Liver (tissue), 9 donors: ENCODE results near the gene CAPN15. TPM values are rescaled to one million over a fixed set of nuclear protein-coding genes. Genes with fewer than 3 reads are reported as not detected.

ENCODE experiments used
- DNase-seq: peaks from one replicate; pipeline ENCODE4 v3.0.0-alpha.2; 2017; ENCODE audit warnings: low spot score
- H3K27ac ChIP-seq, 2 donors: one replicate each; pipeline ENCODE4 v1.7.0; 2013; ENCODE audit warnings: inconsistent platforms in 2 of 2, low read length in 2 of 2, control low read depth in 1 of 2, low read depth in 1 of 2, mild to moderate bottlenecking in 1 of 2
- H3K27me3 ChIP-seq, 4 donors: one replicate each; pipeline versions ENCODE4 v1.6.1 to v1.7.0; 2013; ENCODE audit warnings: low read length in 3 of 4, inconsistent platforms in 1 of 4, mild to moderate bottlenecking in 1 of 4, moderate library complexity in 1 of 4; ENCODE audit not compliant: control insufficient read depth in 4 of 4, insufficient read depth in 4 of 4
- H3K36me3 ChIP-seq, 4 donors: one replicate each; pipeline versions ENCODE4 v1.6.1 to v1.7.0; 2013; ENCODE audit warnings: low read length in 3 of 4, mild to moderate bottlenecking in 3 of 4, low read depth in 1 of 4, moderate library complexity in 1 of 4; ENCODE audit not compliant: control insufficient read depth in 4 of 4, insufficient read depth in 3 of 4
- H3K4me1 ChIP-seq, 4 donors: one replicate each; pipeline versions ENCODE4 v1.6.1 to v1.7.0; 2013; ENCODE audit warnings: low read length in 3 of 4, mild to moderate bottlenecking in 3 of 4, moderate library complexity in 1 of 4; ENCODE audit not compliant: control insufficient read depth in 4 of 4, insufficient read depth in 4 of 4
- H3K4me3 ChIP-seq, 3 donors: one replicate each; pipeline versions ENCODE4 v1.6.1 to v1.7.0; 2013; ENCODE audit warnings: low read length in 3 of 3, control low read depth in 1 of 3, low read depth in 1 of 3, mild to moderate bottlenecking in 1 of 3
- H3K9ac ChIP-seq, 2 donors: one replicate each; pipeline ENCODE4 v1.7.0; 2013; ENCODE audit warnings: low read length in 2 of 2, mild to moderate bottlenecking in 2 of 2, moderate library complexity in 2 of 2, control low read depth in 1 of 2, low read depth in 1 of 2
- H3K9me3 ChIP-seq, 4 donors: one replicate each; pipeline versions ENCODE4 v1.6.1 to v1.7.0; 2013; ENCODE audit warnings: low read length in 3 of 4; ENCODE audit not compliant: control insufficient read depth in 4 of 4
- EGR1 ChIP-seq, 2 donors: IDR thresholded peaks; 2 replicates each; pipeline ENCODE4 v1.6.1; 2016 to 2018; ENCODE audit warnings: antibody characterized with exemption in 2 of 2, low read depth in 2 of 2
- FOXA1 ChIP-seq: IDR thresholded peaks from 2 replicates; pipeline ENCODE4 v1.6.1; 2016; ENCODE audit warnings: antibody characterized with exemption
- FOXA2 ChIP-seq: IDR thresholded peaks from 2 replicates; pipeline ENCODE4 v1.6.1; 2016; ENCODE audit warnings: antibody characterized with exemption
- GABPA ChIP-seq, 2 donors: IDR thresholded peaks in 1 of 2; conservative IDR thresholded peaks in 1 of 2; 2 replicates each; pipeline ENCODE4 v1.6.1; 2016; ENCODE audit warnings: antibody characterized with exemption in 2 of 2, mild to moderate bottlenecking in 1 of 2, moderate library complexity in 1 of 2
- HNF4A ChIP-seq, 2 donors: conservative IDR thresholded peaks; 2 replicates each; pipeline ENCODE4 v1.6.1; 2016; ENCODE audit warnings: antibody characterized with exemption in 2 of 2, mild to moderate bottlenecking in 2 of 2
- HNF4G ChIP-seq: IDR thresholded peaks from 2 replicates; pipeline ENCODE4 v1.6.1; 2016; ENCODE audit warnings: antibody characterized with exemption
- JUND ChIP-seq, 2 donors: IDR thresholded peaks; 2 replicates each; pipeline ENCODE4 v1.6.1; 2016; ENCODE audit warnings: antibody characterized with exemption in 2 of 2
- NR2F2 ChIP-seq: IDR thresholded peaks from 2 replicates; pipeline ENCODE4 v1.6.1; 2016; ENCODE audit warnings: antibody characterized with exemption
- RAD21 ChIP-seq, 2 donors: IDR thresholded peaks; 2 replicates each; pipeline ENCODE4 v1.6.1; 2016; ENCODE audit warnings: antibody characterized with exemption in 2 of 2, mild to moderate bottlenecking in 2 of 2
- RXRA ChIP-seq, 2 donors: IDR thresholded peaks; 2 replicates each; pipeline ENCODE4 v1.6.1; 2017 to 2018; ENCODE audit warnings: antibody characterized with exemption in 2 of 2, mild to moderate bottlenecking in 1 of 2
- SP1 ChIP-seq: IDR thresholded peaks from 2 replicates; pipeline ENCODE4 v1.6.1; 2018; ENCODE audit warnings: antibody characterized with exemption, mild to moderate bottlenecking
- TAF1 ChIP-seq: conservative IDR thresholded peaks from 2 replicates; pipeline ENCODE4 v1.6.1; 2016; ENCODE audit warnings: antibody characterized with exemption, mild to moderate bottlenecking
- YY1 ChIP-seq: IDR thresholded peaks from 2 replicates; pipeline ENCODE4 v1.6.1; 2016; ENCODE audit warnings: antibody characterized with exemption, mild to moderate bottlenecking
- WGBS: extraction: QIAGEN DNeasy Blood & Tissue Kit; methylation state at CpG from one replicate; pipeline ENCODE4 v1.1.7; 2013; 5-methylcytosine and 5-hydroxymethylcytosine counted together
- polyA plus RNA-seq, 2 donors: library from polyadenylated mRNA; stranded (reverse) in 1 of 2; unstranded in 1 of 2; fragments of 200-250 nt in 1 of 2; fragments of >200 nt in 1 of 2; fragmentation: Nextera tagmentation in 1 of 2; extraction: Ambion mirVana in 1 of 2; gene quantifications; one replicate each; pipeline versions ENCODE4 v1.2.1 to v1.2.3, GENCODE V29; 2013 to 2015
- total RNA-seq, 2 donors: library from RNA; depleted of rRNA; stranded (reverse); fragments of >200 nt; gene quantifications; one replicate each; pipeline ENCODE4 v1.2.3, GENCODE V29; 2014
- TF ChIP-seq, protein P1 (sequence below): fragments of 150-350 bp; IDR thresholded peaks from 2 replicates; pipeline ENCODE4 v1.5.1; 2017; ENCODE audit warnings: improper control_type of control experiment, low read depth, low read length; ENCODE audit not compliant: missing input control
- TF ChIP-seq, protein P2 (sequence below): IDR thresholded peaks from 2 replicates; pipeline ENCODE4 v1.6.1; 2016; ENCODE audit warnings: antibody characterized with exemption, mild to moderate bottlenecking
- TF ChIP-seq, protein P3 (sequence below): IDR thresholded peaks from 2 replicates; pipeline ENCODE4 v1.6.1; 2016; ENCODE audit warnings: antibody characterized with exemption
- TF ChIP-seq, protein P4 (sequence below): IDR thresholded peaks from 2 replicates; pipeline ENCODE4 v1.6.1; 2016; ENCODE audit warnings: antibody characterized with exemption
- TF ChIP-seq, protein P5 (sequence below): IDR thresholded peaks from 2 replicates; pipeline ENCODE4 v1.6.1; 2016; ENCODE audit warnings: antibody characterized with exemption
- donor health status: healthy.
- donor health status: healthy.
- donor health status: healthy.
- donor health status: healthy.
- donor health status: healthy.

CAPN15 gene
- total and polyA plus RNA-seq, 4 donors = 5.9 to 37.2 (median 21.6) TPM

DNA sequence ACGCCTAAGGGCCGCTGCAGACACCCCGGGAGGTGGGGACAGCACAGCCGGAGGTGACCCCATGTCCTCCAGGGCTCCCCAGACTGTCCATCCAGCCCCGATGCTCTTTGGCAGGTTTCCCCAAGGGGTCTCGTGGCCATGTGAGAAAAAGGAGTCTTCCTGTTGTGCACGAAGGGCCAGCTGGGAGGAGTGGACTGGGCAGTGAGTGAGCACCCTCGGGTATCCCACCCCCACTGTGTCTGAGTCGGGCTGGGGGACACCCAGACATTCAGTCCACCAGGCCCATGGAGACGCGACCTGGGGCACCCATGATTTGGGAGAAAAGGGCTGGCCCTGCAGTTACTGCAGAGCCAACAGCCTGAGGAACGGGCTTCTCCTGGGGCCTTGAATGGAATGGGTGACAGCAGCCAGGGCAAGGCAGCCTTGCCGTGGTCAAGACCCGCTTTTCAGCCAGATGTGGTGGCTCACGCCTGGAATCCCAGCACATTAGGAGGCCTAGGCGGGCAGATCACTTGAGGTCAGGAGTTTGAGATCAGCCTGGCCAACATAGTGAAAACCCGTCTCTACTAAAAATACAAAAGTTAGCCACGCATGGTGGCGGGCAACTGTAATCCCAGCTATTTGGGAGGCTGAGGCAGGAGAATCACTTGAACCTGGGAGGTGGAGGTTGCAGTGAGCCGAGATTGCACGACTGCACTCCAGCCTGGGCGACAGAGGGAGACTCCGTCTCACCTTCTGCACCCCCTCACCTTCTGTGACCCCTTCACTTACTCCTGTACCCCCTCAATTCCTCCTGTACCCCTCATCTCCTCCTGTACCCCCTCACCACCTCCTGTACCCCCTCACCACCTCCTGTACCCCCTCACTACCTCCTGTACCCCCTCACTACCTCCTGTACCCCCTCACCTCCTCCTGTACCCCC is 24.1 kb upstream of the CAPN15 start:
- no peak for DNase-seq
- peak overlapping the region; percentile 78 to 94 for H3K9ac ChIP-seq
- H3K36me3 ChIP-seq = peaks cover 0 to 18% (median 1%) of the 10 kb centered on the region in 4 donors

More for the DNA sequence above, 24.1 kb upstream of the CAPN15 start:
- H3K27ac ChIP-seq = peak overlapping the region; percentile 80 to 85
- H3K27me3 ChIP-seq = no peaks in the 10 kb centered on the region
- H3K4me3 ChIP-seq = peak overlapping the region; percentile 43 to 79 (median 75)
- 58% methylated on average over 23 of the region's 23 CpGs for WGBS
- TF ChIP-seq, protein P1, sequence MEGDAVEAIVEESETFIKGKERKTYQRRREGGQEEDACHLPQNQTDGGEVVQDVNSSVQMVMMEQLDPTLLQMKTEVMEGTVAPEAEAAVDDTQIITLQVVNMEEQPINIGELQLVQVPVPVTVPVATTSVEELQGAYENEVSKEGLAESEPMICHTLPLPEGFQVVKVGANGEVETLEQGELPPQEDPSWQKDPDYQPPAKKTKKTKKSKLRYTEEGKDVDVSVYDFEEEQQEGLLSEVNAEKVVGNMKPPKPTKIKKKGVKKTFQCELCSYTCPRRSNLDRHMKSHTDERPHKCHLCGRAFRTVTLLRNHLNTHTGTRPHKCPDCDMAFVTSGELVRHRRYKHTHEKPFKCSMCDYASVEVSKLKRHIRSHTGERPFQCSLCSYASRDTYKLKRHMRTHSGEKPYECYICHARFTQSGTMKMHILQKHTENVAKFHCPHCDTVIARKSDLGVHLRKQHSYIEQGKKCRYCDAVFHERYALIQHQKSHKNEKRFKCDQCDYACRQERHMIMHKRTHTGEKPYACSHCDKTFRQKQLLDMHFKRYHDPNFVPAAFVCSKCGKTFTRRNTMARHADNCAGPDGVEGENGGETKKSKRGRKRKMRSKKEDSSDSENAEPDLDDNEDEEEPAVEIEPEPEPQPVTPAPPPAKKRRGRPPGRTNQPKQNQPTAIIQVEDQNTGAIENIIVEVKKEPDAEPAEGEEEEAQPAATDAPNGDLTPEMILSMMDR = no peak
- TF ChIP-seq, protein P2, sequence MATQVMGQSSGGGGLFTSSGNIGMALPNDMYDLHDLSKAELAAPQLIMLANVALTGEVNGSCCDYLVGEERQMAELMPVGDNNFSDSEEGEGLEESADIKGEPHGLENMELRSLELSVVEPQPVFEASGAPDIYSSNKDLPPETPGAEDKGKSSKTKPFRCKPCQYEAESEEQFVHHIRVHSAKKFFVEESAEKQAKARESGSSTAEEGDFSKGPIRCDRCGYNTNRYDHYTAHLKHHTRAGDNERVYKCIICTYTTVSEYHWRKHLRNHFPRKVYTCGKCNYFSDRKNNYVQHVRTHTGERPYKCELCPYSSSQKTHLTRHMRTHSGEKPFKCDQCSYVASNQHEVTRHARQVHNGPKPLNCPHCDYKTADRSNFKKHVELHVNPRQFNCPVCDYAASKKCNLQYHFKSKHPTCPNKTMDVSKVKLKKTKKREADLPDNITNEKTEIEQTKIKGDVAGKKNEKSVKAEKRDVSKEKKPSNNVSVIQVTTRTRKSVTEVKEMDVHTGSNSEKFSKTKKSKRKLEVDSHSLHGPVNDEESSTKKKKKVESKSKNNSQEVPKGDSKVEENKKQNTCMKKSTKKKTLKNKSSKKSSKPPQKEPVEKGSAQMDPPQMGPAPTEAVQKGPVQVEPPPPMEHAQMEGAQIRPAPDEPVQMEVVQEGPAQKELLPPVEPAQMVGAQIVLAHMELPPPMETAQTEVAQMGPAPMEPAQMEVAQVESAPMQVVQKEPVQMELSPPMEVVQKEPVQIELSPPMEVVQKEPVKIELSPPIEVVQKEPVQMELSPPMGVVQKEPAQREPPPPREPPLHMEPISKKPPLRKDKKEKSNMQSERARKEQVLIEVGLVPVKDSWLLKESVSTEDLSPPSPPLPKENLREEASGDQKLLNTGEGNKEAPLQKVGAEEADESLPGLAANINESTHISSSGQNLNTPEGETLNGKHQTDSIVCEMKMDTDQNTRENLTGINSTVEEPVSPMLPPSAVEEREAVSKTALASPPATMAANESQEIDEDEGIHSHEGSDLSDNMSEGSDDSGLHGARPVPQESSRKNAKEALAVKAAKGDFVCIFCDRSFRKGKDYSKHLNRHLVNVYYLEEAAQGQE = no peak
- no peak for TF ChIP-seq RXRA (IDR thresholded peaks at IDR 0.05)
- no peak for TF ChIP-seq YY1
- no peak for TF ChIP-seq HNF4G
- no peak for TF ChIP-seq FOXA1
- TF ChIP-seq, protein P3, sequence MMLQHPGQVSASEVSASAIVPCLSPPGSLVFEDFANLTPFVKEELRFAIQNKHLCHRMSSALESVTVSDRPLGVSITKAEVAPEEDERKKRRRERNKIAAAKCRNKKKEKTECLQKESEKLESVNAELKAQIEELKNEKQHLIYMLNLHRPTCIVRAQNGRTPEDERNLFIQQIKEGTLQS = no peak
- no peak for TF ChIP-seq EGR1 (IDR thresholded peaks at IDR 0.05; ENCODE audit: low read depth in 2 of 2)
- no peak for TF ChIP-seq TAF1
- no peak for TF ChIP-seq JUND (IDR thresholded peaks at IDR 0.05)
- TF ChIP-seq GABPA (IDR thresholded peaks at IDR 0.05 in 1 of 2, conservative IDR thresholded peaks at IDR 0.05 in 1 of 2) = no peak
- TF ChIP-seq, protein P4, sequence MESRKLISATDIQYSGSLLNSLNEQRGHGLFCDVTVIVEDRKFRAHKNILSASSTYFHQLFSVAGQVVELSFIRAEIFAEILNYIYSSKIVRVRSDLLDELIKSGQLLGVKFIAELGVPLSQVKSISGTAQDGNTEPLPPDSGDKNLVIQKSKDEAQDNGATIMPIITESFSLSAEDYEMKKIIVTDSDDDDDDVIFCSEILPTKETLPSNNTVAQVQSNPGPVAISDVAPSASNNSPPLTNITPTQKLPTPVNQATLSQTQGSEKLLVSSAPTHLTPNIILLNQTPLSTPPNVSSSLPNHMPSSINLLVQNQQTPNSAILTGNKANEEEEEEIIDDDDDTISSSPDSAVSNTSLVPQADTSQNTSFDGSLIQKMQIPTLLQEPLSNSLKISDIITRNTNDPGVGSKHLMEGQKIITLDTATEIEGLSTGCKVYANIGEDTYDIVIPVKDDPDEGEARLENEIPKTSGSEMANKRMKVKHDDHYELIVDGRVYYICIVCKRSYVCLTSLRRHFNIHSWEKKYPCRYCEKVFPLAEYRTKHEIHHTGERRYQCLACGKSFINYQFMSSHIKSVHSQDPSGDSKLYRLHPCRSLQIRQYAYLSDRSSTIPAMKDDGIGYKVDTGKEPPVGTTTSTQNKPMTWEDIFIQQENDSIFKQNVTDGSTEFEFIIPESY = no peak
- TF ChIP-seq, protein P5, sequence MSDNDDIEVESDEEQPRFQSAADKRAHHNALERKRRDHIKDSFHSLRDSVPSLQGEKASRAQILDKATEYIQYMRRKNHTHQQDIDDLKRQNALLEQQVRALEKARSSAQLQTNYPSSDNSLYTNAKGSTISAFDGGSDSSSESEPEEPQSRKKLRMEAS = no peak
- TF ChIP-seq NR2F2 = no peak
- TF ChIP-seq RAD21 (IDR thresholded peaks at IDR 0.05) = no peak
- TF ChIP-seq SP1 = no peak
- TF ChIP-seq FOXA2 = no peak
- TF ChIP-seq HNF4A (conservative IDR thresholded peaks at IDR 0.05) = no peak
- no peaks in the 10 kb centered on the region for H3K9me3 ChIP-seq
- H3K4me1 ChIP-seq = peaks cover 10 to 41% (median 18%) of the 10 kb centered on the region in 4 donors
